ENCODE data around the gene ITGA2B. TPM values are rescaled to one million over a fixed set of nuclear protein-coding genes. Genes with fewer than 3 reads are reported as not detected.

The ITGA2B gene
- total and polyA plus RNA-seq, 3 donors from 2014 or later: 5.1 to 6.7 (median 6.0) TPM

- TF ChIP-seq CTCF (IDR thresholded peaks at IDR 0.05): no peak
- TF ChIP-seq POLR2A (IDR thresholded peaks at IDR 0.05): no peak
- Histone ChIP-seq H3K9me3 (no peaks in the 10 kb centered on the region), H3K27ac (peak overlapping the region in 1 of 2 donors; percentile 56), H3K4me1 (no peaks in the 10 kb centered on the region), H3K27me3 (no peaks in the 10 kb centered on the region), H3K36me3 (ENCODE audit: low read depth, missing control alignments) (no peaks in the 10 kb centered on the region), H3K4me3 (peak overlapping the region; percentile 34 to 47)
- DNase-seq: no peak
- intact Hi-C loops (cut with DNase I; ENCODE audit: low total_unique reads): no loop called here
- 42% methylated on average over 13 to 22 of the region's 22 CpGs for WGBS, 2 donors
Observed at GRCh38 chr17:44352828-44353671, 36.4 kb downstream of the ITGA2B start.

- H3K27me3 ChIP-seq: no peaks in the 10 kb centered on the region
- H3K36me3 ChIP-seq (ENCODE audit: low read depth, missing control alignments): no peaks in the 10 kb centered on the region
- no peak overlapping the region for H3K4me3 ChIP-seq
- no peaks in the 10 kb centered on the region for H3K4me1 ChIP-seq
- 77 to 81% methylated on average over 12 to 35 of the region's 36 CpGs for WGBS, 2 donors
- H3K9me3 ChIP-seq: no peaks in the 10 kb centered on the region
- intact Hi-C loops (cut with DNase I; ENCODE audit: low total_unique reads): no loop called here
- TF ChIP-seq POLR2A (IDR thresholded peaks at IDR 0.05): no peak
- TF ChIP-seq CTCF (IDR thresholded peaks at IDR 0.05): no peak
- H3K27ac ChIP-seq: no peak overlapping the region
- no peak for DNase-seq
Observed at GRCh38 chr17:44351961-44352827, 37.3 kb downstream of the ITGA2B start.

- H3K9me3 ChIP-seq: no peaks in the 10 kb centered on the region
- H3K27ac ChIP-seq: no peak overlapping the region
- no peaks in the 10 kb centered on the region for H3K36me3 ChIP-seq (ENCODE audit: low read depth, missing control alignments)
- no peak for DNase-seq
- no peak for TF ChIP-seq CTCF (IDR thresholded peaks at IDR 0.05)
- no peak for TF ChIP-seq POLR2A (IDR thresholded peaks at IDR 0.05)
- no peak overlapping the region for H3K4me3 ChIP-seq
- intact Hi-C loops (cut with DNase I; ENCODE audit: low total_unique reads): no loop called here
- H3K4me1 ChIP-seq: peaks cover 2% of the 10 kb centered on the region
- H3K27me3 ChIP-seq: no peaks in the 10 kb centered on the region
- 75 to 90% methylated on average over 2 to 8 of the region's 8 CpGs for WGBS, 2 donors
Observed at GRCh38 chr17:44351464-44351863, 38.0 kb downstream of the ITGA2B start.

GRCh38 chr17:44350733-44351226 lies 38.7 kb downstream of the ITGA2B start:
- WGBS, 2 donors: 70 to 71% methylated on average over 2 to 6 of the region's 6 CpGs
- Histone ChIP-seq H3K4me3 (no peak overlapping the region), H3K27ac (no peak overlapping the region), H3K27me3 (no peaks in the 10 kb centered on the region), H3K9me3 (no peaks in the 10 kb centered on the region), H3K4me1 (peaks cover 4% of the 10 kb centered on the region), H3K36me3 (ENCODE audit: low read depth, missing control alignments) (no peaks in the 10 kb centered on the region)
- no peak for TF ChIP-seq POLR2A (IDR thresholded peaks at IDR 0.05)
- peak; percentile 40 to 69 (median 51) for TF ChIP-seq CTCF (IDR thresholded peaks at IDR 0.05)
- DNase-seq: peak; percentile 79
- intact Hi-C loops (cut with DNase I; ENCODE audit: low total_unique reads): no loop called here
